Ascending aorta (tissue), 2 donors: Measurements from ENCODE around the gene PCAT7. TPM values are rescaled to one million over a fixed set of nuclear protein-coding genes. Genes with fewer than 3 reads are reported as not detected.

Experiments
- DNase-seq, 2 donors: peaks; one replicate each; pipeline ENCODE4 v3.0.0-alpha.2; 2019; ENCODE audit warnings: low spot score in 2 of 2
- H3K27ac ChIP-seq, 2 donors: fragments of 200-600 bp; sonication (generic); one replicate each; pipeline ENCODE4 v1.5.1; 2016 to 2017; ENCODE audit warnings: mild to moderate bottlenecking in 1 of 2
- H3K27me3 ChIP-seq: fragments of 200-600 bp; sonication (generic); one replicate; pipeline ENCODE4 v1.5.1; 2017
- H3K36me3 ChIP-seq, 2 donors: fragments of 200-600 bp; sonication (generic); one replicate each; pipeline ENCODE4 v1.5.1; 2016
- H3K4me1 ChIP-seq, 2 donors: fragments of 200-600 bp; sonication (generic); one replicate each; pipeline ENCODE4 v1.5.1; 2016 to 2017; ENCODE audit warnings: mild to moderate bottlenecking in 1 of 2
- H3K4me3 ChIP-seq, 2 donors: fragments of 200-600 bp; sonication (generic); one replicate each; pipeline ENCODE4 v1.5.1; 2016 to 2017; ENCODE audit warnings: mild to moderate bottlenecking in 1 of 2
- H3K9me3 ChIP-seq, 2 donors: fragments of 200-600 bp; sonication (generic); one replicate each; pipeline ENCODE4 v1.5.1; 2016
- intact Hi-C: fragments of 100-400 bp; cut with DNase I; formaldehyde crosslinking; loops from one replicate; pipeline ENCODE4 v1.15.1; 2023
- total RNA-seq: library from RNA; depleted of rRNA; stranded (reverse); fragments of >200 nt; gene quantifications from one replicate; pipeline ENCODE4 v1.1.0, GENCODE V29; 2016
- TF ChIP-seq, protein P1 (sequence below), 3 experiments: fragments of 200-600 bp in 2 of 3; fragments of 450-650 bp in 1 of 3; sonication (generic) in 2 of 3; IDR thresholded peaks; one replicate each; pipeline ENCODE4 v1.5.1; 2016 to 2019; ENCODE audit warnings: antibody characterized with exemption in 3 of 3, mild to moderate bottlenecking in 1 of 3, moderate library complexity in 1 of 3

PCAT7 gene
- total RNA-seq, 1 donor from 2014 or later = not detected

DNA sequence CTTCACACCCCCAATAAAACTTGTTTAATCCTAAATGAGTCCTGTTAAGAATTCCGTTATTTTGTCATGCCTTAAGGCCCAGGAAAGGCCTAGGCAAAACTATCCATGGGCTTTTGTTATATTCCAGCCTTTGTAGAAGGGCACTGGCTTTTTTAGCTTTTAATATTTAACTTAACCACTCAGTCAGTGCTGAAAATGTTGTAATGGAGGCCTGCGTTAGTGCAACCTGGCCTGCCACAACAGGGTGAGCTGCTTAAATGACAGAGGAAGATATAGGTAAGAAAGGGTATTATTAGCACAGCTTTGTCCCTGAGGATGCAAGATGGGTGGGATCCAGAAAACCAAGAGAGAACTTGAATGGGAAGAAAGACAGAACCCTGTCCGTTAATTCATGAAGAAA is 40.2 kb upstream of the PCAT7 start:
- intact Hi-C loops = no loop called here

DNA sequence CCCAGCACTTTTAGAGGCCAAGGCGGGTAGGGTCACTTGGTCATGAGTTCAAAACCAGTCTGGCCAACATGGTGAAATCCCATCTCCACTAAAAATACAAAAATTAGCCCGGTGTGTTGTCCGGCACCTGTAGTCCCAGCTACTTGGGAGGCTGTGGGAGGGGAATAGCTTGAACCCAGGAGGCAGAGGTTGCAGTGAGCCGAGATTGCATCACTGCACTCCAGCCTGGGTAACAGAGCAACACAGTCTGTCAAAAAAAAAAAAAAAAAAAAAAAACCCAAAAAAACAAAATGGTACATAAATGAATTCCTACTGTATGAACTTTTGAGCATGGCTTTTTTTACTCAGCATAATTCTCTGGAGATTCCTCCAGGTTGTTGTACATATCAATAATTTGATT is 37.6 kb upstream of the PCAT7 start:
- Histone ChIP-seq H3K27ac (no peak overlapping the region), H3K27me3 (no peaks in the 10 kb centered on the region), H3K9me3 (no peaks in the 10 kb centered on the region), H3K36me3 (no peaks in the 10 kb centered on the region), H3K4me3 (no peak overlapping the region), H3K4me1 (no peaks in the 10 kb centered on the region)
- no peak for DNase-seq
- intact Hi-C loops = no loop called here
- TF ChIP-seq, protein P1, sequence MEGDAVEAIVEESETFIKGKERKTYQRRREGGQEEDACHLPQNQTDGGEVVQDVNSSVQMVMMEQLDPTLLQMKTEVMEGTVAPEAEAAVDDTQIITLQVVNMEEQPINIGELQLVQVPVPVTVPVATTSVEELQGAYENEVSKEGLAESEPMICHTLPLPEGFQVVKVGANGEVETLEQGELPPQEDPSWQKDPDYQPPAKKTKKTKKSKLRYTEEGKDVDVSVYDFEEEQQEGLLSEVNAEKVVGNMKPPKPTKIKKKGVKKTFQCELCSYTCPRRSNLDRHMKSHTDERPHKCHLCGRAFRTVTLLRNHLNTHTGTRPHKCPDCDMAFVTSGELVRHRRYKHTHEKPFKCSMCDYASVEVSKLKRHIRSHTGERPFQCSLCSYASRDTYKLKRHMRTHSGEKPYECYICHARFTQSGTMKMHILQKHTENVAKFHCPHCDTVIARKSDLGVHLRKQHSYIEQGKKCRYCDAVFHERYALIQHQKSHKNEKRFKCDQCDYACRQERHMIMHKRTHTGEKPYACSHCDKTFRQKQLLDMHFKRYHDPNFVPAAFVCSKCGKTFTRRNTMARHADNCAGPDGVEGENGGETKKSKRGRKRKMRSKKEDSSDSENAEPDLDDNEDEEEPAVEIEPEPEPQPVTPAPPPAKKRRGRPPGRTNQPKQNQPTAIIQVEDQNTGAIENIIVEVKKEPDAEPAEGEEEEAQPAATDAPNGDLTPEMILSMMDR (IDR thresholded peaks at IDR 0.05) = no peak

More for the DNA sequence above, 40.2 kb upstream of the PCAT7 start:
- H3K27me3 ChIP-seq = no peaks in the 10 kb centered on the region
- TF ChIP-seq, protein P1 (IDR thresholded peaks at IDR 0.05) = no peak
- no peak for DNase-seq
- H3K4me1 ChIP-seq = no peaks in the 10 kb centered on the region
- H3K9me3 ChIP-seq = no peaks in the 10 kb centered on the region
- no peak overlapping the region for H3K27ac ChIP-seq
- H3K36me3 ChIP-seq = no peaks in the 10 kb centered on the region
- no peak overlapping the region for H3K4me3 ChIP-seq

- intact Hi-C loops = no loop called here
- no peak overlapping the region for H3K4me3 ChIP-seq
- TF ChIP-seq, protein P1 (IDR thresholded peaks at IDR 0.05) = no peak
- no peaks in the 10 kb centered on the region for H3K36me3 ChIP-seq
- no peak for DNase-seq
- H3K4me1 ChIP-seq = no peaks in the 10 kb centered on the region
- no peak overlapping the region for H3K27ac ChIP-seq
- H3K9me3 ChIP-seq = no peaks in the 10 kb centered on the region
- H3K27me3 ChIP-seq = no peaks in the 10 kb centered on the region
These were observed 29.4 kb upstream of the PCAT7 start for GRCh38 chr9:94525396-94526035.

- H3K4me1 ChIP-seq = no peaks in the 10 kb centered on the region
- H3K27ac ChIP-seq = no peak overlapping the region
- H3K36me3 ChIP-seq = no peaks in the 10 kb centered on the region
- H3K9me3 ChIP-seq = no peaks in the 10 kb centered on the region
- no peaks in the 10 kb centered on the region for H3K27me3 ChIP-seq
- TF ChIP-seq, protein P1 (IDR thresholded peaks at IDR 0.05) = no peak
- no peak for DNase-seq
- intact Hi-C loops = no loop called here
- no peak overlapping the region for H3K4me3 ChIP-seq
These were observed 28.6 kb upstream of the PCAT7 start for GRCh38 chr9:94526271-94526670.

GRCh38 chr9:94526951-94527350 is 27.9 kb upstream of the PCAT7 start:
- intact Hi-C loops = no loop called here
- Histone ChIP-seq H3K27me3 (no peaks in the 10 kb centered on the region), H3K4me3 (no peak overlapping the region), H3K27ac (no peak overlapping the region), H3K36me3 (no peaks in the 10 kb centered on the region), H3K4me1 (no peaks in the 10 kb centered on the region), H3K9me3 (no peaks in the 10 kb centered on the region)
- no peak for DNase-seq
- TF ChIP-seq, protein P1 (IDR thresholded peaks at IDR 0.05) = no peak

DNA sequence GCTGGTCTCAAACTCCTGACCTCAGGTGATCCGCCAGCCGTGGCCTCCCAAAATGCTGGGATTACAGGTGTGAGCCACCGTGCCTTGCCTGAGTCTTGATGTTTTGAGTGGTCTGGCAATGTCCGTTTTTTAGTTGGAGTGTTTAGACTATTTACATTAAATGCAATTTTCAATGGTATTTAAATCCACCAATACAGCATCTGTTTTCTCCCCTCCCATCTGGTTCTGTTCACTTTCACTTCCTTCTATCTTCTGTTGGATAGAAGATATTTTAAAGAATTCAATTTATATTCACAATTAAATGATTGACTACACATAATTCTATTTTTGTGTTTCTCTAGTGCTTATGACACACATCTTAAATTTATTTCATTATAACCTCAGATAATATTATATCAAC is 26.0 kb upstream of the PCAT7 start:
- no peak overlapping the region for H3K27ac ChIP-seq
- no peak overlapping the region for H3K4me3 ChIP-seq
- intact Hi-C loops = no loop called here
- H3K36me3 ChIP-seq = no peaks in the 10 kb centered on the region
- H3K4me1 ChIP-seq = no peaks in the 10 kb centered on the region
- no peaks in the 10 kb centered on the region for H3K9me3 ChIP-seq
- TF ChIP-seq, protein P1 (IDR thresholded peaks at IDR 0.05) = no peak
- no peaks in the 10 kb centered on the region for H3K27me3 ChIP-seq
- DNase-seq = no peak
